HepG2 (cell line): ENCODE measurements around the gene TIMM13. TPM values are rescaled to one million over a fixed set of nuclear protein-coding genes. Genes with fewer than 3 reads are reported as not detected.
A peak's percentile ranks its signal among the peaks of the same experiment; 100 is the strongest.

Experiments used
- FOXA3 ChIP-seq: IDR thresholded peaks from 2 replicates; pipeline ENCODE4 v1.6.1; 2016; ENCODE audit warnings: missing genetic modification reagents, missing compliant biosample characterization
- IRX3 ChIP-seq: sonication (generic); formaldehyde crosslinking; IDR thresholded peaks from 2 replicates; pipeline ENCODE4 v1.8.1; 2023; ENCODE audit warnings: mild to moderate bottlenecking, low read depth, missing genetic modification reagents, borderline replicate concordance
- MAFF ChIP-seq: IDR thresholded peaks from 2 replicates; pipeline ENCODE4 v1.6.1; 2011; ENCODE audit warnings: low read depth, low read length, improper control_type of control experiment
- NFKBIZ ChIP-seq: IDR thresholded peaks from 2 replicates; pipeline ENCODE4 v1.6.1; 2018; ENCODE audit warnings: missing genetic modification reagents, missing compliant biosample characterization
- NR2F6 ChIP-seq, 2 experiments: IDR thresholded peaks; 2 replicates each; pipeline ENCODE4 v1.6.1; 2016; ENCODE audit warnings: antibody characterized with exemption in 1 of 2, mild to moderate bottlenecking in 1 of 2
- SRSF1 ChIP-seq: fragments of 200-400 bp; formaldehyde crosslinking; optimal IDR thresholded peaks from 2 replicates; pipeline ENCODE3; 2017; ENCODE audit warnings: mild to moderate bottlenecking, low read depth, low read length, moderate library complexity
- ZNF121 ChIP-seq: sonication (generic); formaldehyde crosslinking; IDR thresholded peaks from 2 replicates; pipeline ENCODE4 v1.5.0; 2020; ENCODE audit warnings: mild to moderate bottlenecking, missing genetic modification reagents
- ZNF30 ChIP-seq: sonication (generic); formaldehyde crosslinking; IDR thresholded peaks from 2 replicates; pipeline ENCODE4 v1.5.0; 2020; ENCODE audit warnings: mild to moderate bottlenecking, missing genetic modification reagents
- ZNF878 ChIP-seq: sonication (generic); formaldehyde crosslinking; IDR thresholded peaks from 2 replicates; pipeline ENCODE4 v1.8.1; 2023; ENCODE audit warnings: mild to moderate bottlenecking, missing genetic modification reagents, moderate library complexity
- polyA plus RNA-seq, 8 experiments: library from polyadenylated mRNA; depleted of rRNA in 3 of 8; stranded (reverse) in 7 of 8; unstranded in 1 of 8; fragments of >200 nt; fragmentation: Illumina TruSeq in 4 of 8; extraction: Trizol in 4 of 8; gene quantifications; 2 replicates each; pipeline versions ENCODE4 v1.2.1 to v1.2.3, GENCODE V29; 2011 to 2016; ENCODE audit warnings: low read depth in 4 of 8, missing spikeins in 1 of 8, mixed read lengths in 1 of 8; ENCODE audit not compliant: insufficient read depth in 1 of 8
- total RNA-seq, 5 experiments: library from RNA; depleted of rRNA; stranded (reverse); fragments of >200 nt; fragmentation: Illumina TruSeq; extraction: Trizol; gene quantifications; 2 replicates each; pipeline ENCODE4 v1.2.3, GENCODE V29; 2016; ENCODE audit warnings: low read depth in 1 of 5
- TF ChIP-seq, protein P1 (sequence below): sonication (generic); formaldehyde crosslinking; IDR thresholded peaks from one replicate; pipeline ENCODE4 v1.5.1; 2020; ENCODE audit warnings: mild to moderate bottlenecking, missing genetic modification reagents; ENCODE audit errors: not compliant biosample characterization
- TF ChIP-seq, protein P2 (sequence below): sonication (generic); formaldehyde crosslinking; IDR thresholded peaks from 2 replicates; pipeline ENCODE4 v1.5.0; 2020; ENCODE audit warnings: missing genetic modification reagents, mild to moderate bottlenecking, borderline replicate concordance
- TF ChIP-seq, protein P3 (sequence below): sonication (generic); formaldehyde crosslinking; IDR thresholded peaks from 2 replicates; pipeline ENCODE4 v1.4.0; 2020; ENCODE audit warnings: mild to moderate bottlenecking, missing genetic modification reagents
- TF ChIP-seq, protein P4 (sequence below): sonication (generic); formaldehyde crosslinking; IDR thresholded peaks from 2 replicates; pipeline ENCODE4 v1.9.0; 2021; ENCODE audit warnings: missing genetic modification reagents, mild to moderate bottlenecking, borderline replicate concordance
- TF ChIP-seq, protein P5 (sequence below): sonication (generic); formaldehyde crosslinking; IDR thresholded peaks from 2 replicates; pipeline ENCODE4 v1.8.1; 2023; ENCODE audit warnings: missing genetic modification reagents, inconsistent platforms, borderline replicate concordance

TIMM13 gene
- total and polyA plus RNA-seq, 2 of the 13 experiments (the other 11 are each of a cell fraction or from before 2014, with no cell fraction given) = 48.4 to 108 TPM

DNA sequence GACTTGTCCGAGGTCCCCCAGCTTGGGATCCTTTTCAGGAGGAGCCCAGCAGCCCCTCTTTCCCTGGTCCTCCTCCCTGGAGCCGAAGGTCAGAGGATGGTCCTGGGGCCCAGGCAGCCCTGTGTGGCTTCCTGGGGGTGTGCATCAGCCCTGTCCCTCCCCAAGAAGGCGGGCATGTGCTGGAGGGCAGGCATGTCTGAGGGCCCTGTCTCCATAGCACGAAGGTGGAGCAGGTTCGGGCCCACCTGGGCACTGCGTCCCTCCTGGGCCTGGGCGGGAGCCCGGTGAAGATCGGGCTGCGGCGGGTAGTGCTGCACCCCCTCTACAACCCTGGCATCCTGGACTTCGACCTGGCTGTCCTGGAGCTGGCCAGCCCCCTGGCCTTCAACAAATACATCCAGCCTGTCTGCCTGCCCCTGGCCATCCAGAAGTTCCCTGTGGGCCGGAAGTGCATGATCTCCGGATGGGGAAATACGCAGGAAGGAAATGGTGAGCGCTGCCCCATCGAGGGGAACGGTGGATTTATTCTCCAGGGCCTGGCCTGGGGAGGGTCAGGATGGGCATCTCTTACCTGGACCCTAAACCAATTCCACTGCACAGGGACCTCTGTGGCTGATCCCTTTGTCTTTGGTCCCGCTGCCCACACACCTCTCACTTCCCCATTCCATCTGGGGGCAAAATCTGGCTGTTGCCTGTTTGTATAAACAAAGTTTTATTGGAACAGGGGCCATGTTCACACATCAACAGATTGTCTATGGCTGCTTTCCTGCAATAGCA lies 10.9 kb downstream of the TIMM13 start (continued):
- TF ChIP-seq, protein P1, sequence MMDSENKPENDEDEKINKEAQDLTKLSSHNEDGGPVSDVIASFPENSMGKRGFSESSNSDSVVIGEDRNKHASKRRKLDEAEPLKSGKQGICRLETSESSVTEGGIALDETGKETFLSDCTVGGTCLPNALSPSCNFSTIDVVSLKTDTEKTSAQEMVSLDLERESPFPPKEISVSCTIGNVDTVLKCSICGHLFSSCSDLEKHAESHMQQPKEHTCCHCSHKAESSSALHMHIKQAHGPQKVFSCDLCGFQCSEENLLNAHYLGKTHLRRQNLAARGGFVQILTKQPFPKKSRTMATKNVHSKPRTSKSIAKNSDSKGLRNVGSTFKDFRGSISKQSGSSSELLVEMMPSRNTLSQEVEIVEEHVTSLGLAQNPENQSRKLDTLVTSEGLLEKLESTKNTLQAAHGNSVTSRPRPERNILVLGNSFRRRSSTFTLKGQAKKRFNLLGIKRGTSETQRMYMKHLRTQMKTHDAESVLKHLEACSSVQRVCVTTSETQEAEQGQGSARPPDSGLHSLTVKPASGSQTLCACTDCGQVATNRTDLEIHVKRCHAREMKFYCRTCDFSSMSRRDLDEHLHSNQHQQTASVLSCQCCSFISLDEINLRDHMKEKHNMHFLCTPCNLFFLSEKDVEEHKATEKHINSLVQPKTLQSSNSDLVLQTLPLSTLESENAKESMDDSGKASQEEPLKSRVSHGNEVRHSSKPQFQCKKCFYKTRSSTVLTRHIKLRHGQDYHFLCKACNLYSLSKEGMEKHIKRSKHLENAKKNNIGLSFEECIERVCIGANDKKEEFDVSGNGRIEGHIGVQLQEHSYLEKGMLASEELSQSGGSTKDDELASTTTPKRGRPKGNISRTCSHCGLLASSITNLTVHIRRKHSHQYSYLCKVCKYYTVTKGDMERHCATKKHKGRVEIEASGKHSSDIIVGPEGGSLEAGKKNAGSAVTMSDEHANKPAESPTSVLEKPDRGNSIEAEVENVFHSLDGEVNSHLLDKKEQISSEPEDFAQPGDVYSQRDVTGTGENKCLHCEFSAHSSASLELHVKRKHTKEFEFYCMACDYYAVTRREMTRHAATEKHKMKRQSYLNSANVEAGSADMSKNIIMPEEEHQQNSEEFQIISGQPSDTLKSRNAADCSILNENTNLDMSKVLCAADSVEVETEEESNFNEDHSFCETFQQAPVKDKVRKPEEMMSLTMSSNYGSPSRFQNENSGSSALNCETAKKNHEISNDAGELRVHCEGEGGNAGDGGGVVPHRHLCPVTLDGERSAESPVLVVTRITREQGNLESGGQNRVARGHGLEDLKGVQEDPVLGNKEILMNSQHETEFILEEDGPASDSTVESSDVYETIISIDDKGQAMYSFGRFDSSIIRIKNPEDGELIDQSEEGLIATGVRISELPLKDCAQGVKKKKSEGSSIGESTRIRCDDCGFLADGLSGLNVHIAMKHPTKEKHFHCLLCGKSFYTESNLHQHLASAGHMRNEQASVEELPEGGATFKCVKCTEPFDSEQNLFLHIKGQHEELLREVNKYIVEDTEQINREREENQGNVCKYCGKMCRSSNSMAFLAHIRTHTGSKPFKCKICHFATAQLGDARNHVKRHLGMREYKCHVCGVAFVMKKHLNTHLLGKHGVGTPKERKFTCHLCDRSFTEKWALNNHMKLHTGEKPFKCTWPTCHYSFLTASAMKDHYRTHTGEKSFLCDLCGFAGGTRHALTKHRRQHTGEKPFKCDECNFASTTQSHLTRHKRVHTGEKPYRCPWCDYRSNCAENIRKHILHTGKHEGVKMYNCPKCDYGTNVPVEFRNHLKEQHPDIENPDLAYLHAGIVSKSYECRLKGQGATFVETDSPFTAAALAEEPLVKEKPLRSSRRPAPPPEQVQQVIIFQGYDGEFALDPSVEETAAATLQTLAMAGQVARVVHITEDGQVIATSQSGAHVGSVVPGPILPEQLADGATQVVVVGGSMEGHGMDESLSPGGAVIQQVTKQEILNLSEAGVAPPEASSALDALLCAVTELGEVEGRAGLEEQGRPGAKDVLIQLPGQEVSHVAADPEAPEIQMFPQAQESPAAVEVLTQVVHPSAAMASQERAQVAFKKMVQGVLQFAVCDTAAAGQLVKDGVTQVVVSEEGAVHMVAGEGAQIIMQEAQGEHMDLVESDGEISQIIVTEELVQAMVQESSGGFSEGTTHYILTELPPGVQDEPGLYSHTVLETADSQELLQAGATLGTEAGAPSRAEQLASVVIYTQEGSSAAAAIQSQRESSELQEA (CRISPR knock-in tag) = no peak
- TF ChIP-seq NFKBIZ (0 out of 2 replicates have a peak, but pooled peaks have one; percentile 58), ZNF878 (0 out of 2 replicates have a peak, but pooled peaks have one; percentile 9), FOXA3 (CRISPR knock-in tag) (peak; percentile 64), NR2F6 (IDR thresholded peaks at IDR 0.05) (peak; percentile 37; the same call in 1 of the 2 replicates), NR2F6 (CRISPR knock-in tag; IDR thresholded peaks at IDR 0.05) (peak; percentile 74), IRX3 (CRISPR knock-in tag) (no peak), ZNF121 (CRISPR knock-in tag) (no peak; the same call in 1 of the 2 replicates), SRSF1 (no peak), MAFF (no peak), ZNF30 (no peak; the same call in 1 of the 2 replicates)
- TF ChIP-seq, protein P2, sequence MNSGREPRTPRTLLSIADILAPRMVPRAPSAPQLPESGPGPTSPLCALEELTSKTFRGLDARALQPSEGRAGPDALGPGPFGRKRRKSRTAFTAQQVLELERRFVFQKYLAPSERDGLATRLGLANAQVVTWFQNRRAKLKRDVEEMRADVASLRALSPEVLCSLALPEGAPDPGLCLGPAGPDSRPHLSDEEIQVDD = no peak
- TF ChIP-seq, protein P3, sequence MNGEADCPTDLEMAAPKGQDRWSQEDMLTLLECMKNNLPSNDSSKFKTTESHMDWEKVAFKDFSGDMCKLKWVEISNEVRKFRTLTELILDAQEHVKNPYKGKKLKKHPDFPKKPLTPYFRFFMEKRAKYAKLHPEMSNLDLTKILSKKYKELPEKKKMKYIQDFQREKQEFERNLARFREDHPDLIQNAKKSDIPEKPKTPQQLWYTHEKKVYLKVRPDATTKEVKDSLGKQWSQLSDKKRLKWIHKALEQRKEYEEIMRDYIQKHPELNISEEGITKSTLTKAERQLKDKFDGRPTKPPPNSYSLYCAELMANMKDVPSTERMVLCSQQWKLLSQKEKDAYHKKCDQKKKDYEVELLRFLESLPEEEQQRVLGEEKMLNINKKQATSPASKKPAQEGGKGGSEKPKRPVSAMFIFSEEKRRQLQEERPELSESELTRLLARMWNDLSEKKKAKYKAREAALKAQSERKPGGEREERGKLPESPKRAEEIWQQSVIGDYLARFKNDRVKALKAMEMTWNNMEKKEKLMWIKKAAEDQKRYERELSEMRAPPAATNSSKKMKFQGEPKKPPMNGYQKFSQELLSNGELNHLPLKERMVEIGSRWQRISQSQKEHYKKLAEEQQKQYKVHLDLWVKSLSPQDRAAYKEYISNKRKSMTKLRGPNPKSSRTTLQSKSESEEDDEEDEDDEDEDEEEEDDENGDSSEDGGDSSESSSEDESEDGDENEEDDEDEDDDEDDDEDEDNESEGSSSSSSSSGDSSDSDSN (CRISPR knock-in tag) = peak; percentile 81
- TF ChIP-seq, protein P4, sequence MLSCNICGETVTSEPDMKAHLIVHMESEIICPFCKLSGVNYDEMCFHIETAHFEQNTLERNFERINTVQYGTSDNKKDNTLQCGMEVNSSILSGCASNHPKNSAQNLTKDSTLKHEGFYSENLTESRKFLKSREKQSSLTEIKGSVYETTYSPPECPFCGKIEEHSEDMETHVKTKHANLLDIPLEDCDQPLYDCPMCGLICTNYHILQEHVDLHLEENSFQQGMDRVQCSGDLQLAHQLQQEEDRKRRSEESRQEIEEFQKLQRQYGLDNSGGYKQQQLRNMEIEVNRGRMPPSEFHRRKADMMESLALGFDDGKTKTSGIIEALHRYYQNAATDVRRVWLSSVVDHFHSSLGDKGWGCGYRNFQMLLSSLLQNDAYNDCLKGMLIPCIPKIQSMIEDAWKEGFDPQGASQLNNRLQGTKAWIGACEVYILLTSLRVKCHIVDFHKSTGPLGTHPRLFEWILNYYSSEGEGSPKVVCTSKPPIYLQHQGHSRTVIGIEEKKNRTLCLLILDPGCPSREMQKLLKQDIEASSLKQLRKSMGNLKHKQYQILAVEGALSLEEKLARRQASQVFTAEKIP = no peak
- TF ChIP-seq, protein P5, sequence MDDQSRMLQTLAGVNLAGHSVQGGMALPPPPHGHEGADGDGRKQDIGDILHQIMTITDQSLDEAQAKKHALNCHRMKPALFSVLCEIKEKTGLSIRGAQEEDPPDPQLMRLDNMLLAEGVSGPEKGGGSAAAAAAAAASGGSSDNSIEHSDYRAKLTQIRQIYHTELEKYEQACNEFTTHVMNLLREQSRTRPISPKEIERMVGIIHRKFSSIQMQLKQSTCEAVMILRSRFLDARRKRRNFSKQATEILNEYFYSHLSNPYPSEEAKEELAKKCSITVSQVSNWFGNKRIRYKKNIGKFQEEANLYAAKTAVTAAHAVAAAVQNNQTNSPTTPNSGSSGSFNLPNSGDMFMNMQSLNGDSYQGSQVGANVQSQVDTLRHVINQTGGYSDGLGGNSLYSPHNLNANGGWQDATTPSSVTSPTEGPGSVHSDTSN (CRISPR knock-in tag) = no peak
